GM23338 (cell line): Measurements from ENCODE around the gene NUCB1. TPM values are rescaled to one million over a fixed set of nuclear protein-coding genes. Genes with fewer than 3 reads are reported as not detected.

Experiments
- ATAC-seq: fragments of 200-7000 bp; cut with Tn5 transposase; 3 replicates; pipeline ENCODE4 v1.9.1; 2020
- DNase-seq: peaks from one replicate; pipeline ENCODE4 v3.0.0-alpha.2; 2015; ENCODE audit warnings: low spot score
- H2AFZ ChIP-seq: fragments of 200-600 bp; sonication (generic); 2 replicates; pipeline ENCODE4 v1.8.0; 2016; ENCODE audit warnings: antibody characterized with exemption, mild to moderate bottlenecking, moderate library complexity
- H3F3A ChIP-seq: fragments of 200-600 bp; sonication (generic); replicated peaks from 2 replicates; pipeline ENCODE4 v1.8.0; 2017; ENCODE audit warnings: antibody characterized with exemption, mixed run types, low read depth
- H3K27ac ChIP-seq: fragments of 200-600 bp; sonication (generic); 2 replicates; pipeline ENCODE4 v1.6.1; 2016; ENCODE audit warnings: low read depth
- H3K27me3 ChIP-seq: fragments of 200-600 bp; sonication (generic); 2 replicates; pipeline ENCODE4 v1.8.0; 2016; ENCODE audit warnings: mild to moderate bottlenecking, mixed run types, moderate library complexity; ENCODE audit not compliant: insufficient read depth
- H3K36me3 ChIP-seq: fragments of 200-600 bp; sonication (generic); 2 replicates; pipeline ENCODE4 v1.8.0; 2016; ENCODE audit warnings: mild to moderate bottlenecking; ENCODE audit not compliant: insufficient read depth
- H3K4me1 ChIP-seq: fragments of 200-600 bp; sonication (generic); 2 replicates; pipeline ENCODE4 v1.8.0; 2016; ENCODE audit warnings: mild to moderate bottlenecking, moderate library complexity; ENCODE audit not compliant: insufficient read depth
- H3K4me2 ChIP-seq: fragments of 200-600 bp; sonication (generic); 2 replicates; pipeline ENCODE4 v1.7.1; 2017; ENCODE audit warnings: mixed run types
- H3K4me3 ChIP-seq: fragments of 200-600 bp; sonication (generic); 2 replicates; pipeline ENCODE4 v1.6.1; 2016; ENCODE audit warnings: mixed run types
- H3K79me2 ChIP-seq: fragments of 200-600 bp; sonication (generic); replicated peaks from 2 replicates; pipeline ENCODE4 v1.8.0; 2017; ENCODE audit warnings: mild to moderate bottlenecking; ENCODE audit not compliant: insufficient read depth
- H3K9me2 ChIP-seq: fragments of 200-600 bp; sonication (generic); 2 replicates; pipeline ENCODE4 v1.8.0; 2017; ENCODE audit not compliant: insufficient read depth
- H4K20me1 ChIP-seq: fragments of 200-600 bp; sonication (generic); replicated peaks from 2 replicates; pipeline ENCODE4 v1.8.0; 2017; ENCODE audit warnings: mild to moderate bottlenecking; ENCODE audit not compliant: insufficient read depth
- H3K27ac Mint-ChIP-seq: 2 replicates; pipeline ENCODE4 v1.8.0; 2020; ENCODE audit warnings: inconsistent platforms, mild to moderate bottlenecking, moderate library complexity, mixed read lengths
- H3K27me3 Mint-ChIP-seq: 3 replicates; pipeline ENCODE4 v1.8.0; 2022; ENCODE audit warnings: low read depth, mild to moderate bottlenecking, moderate library complexity, mixed read lengths, inconsistent platforms; ENCODE audit not compliant: insufficient read depth, poor library complexity
- H3K36me3 Mint-ChIP-seq: 3 replicates; pipeline ENCODE4 v1.8.0; 2021; ENCODE audit warnings: low read depth, mild to moderate bottlenecking, inconsistent platforms, moderate library complexity, mixed read lengths
- H3K4me1 Mint-ChIP-seq: 3 replicates; pipeline ENCODE4 v1.8.0; 2020; ENCODE audit warnings: mild to moderate bottlenecking, inconsistent platforms, mixed read lengths
- H3K4me3 Mint-ChIP-seq: 3 replicates; pipeline ENCODE4 v1.8.0; 2021; ENCODE audit warnings: moderate library complexity, mild to moderate bottlenecking, inconsistent platforms, mixed read lengths
- H3K9me3 Mint-ChIP-seq: 3 replicates; pipeline ENCODE4 v1.8.0; 2020; ENCODE audit warnings: moderate library complexity, mild to moderate bottlenecking, inconsistent platforms, mixed read lengths
- CREB1 ChIP-seq: fragments of 250-450 bp; sonication (Bioruptor Pico); IDR thresholded peaks from 2 replicates; pipeline ENCODE4 v1.5.0; 2020; ENCODE audit warnings: low read depth, mild to moderate bottlenecking, moderate library complexity
- CTCF ChIP-seq, 2 experiments: fragments of 200-600 bp in 1 of 2; sonication (generic) in 1 of 2; conservative IDR thresholded peaks; 2 replicates each; pipeline versions ENCODE4 v1.5.1 to v1.6.1; 2016 to 2017; ENCODE audit warnings: antibody characterized with exemption in 2 of 2, low read depth in 2 of 2, mild to moderate bottlenecking in 2 of 2, moderate library complexity in 1 of 2
- EZH2 ChIP-seq: fragments of 200-600 bp; sonication (generic); IDR thresholded peaks from one replicate; pipeline ENCODE4 v1.8.0; 2017; ENCODE audit warnings: antibody characterized with exemption, mild to moderate bottlenecking, low read depth; ENCODE audit not compliant: unreplicated experiment
- POLR2AphosphoS5 ChIP-seq: IDR thresholded peaks from 2 replicates; pipeline ENCODE4 v1.6.1; 2016; ENCODE audit warnings: antibody characterized with exemption, low read depth
- STAT1 ChIP-seq: IDR thresholded peaks from one replicate; pipeline ENCODE4 v1.6.1; 2016; ENCODE audit warnings: antibody characterized with exemption; ENCODE audit not compliant: unreplicated experiment
- ZNF331 ChIP-seq: fragments of 250-450 bp; sonication (Bioruptor Pico); IDR thresholded peaks from 2 replicates; pipeline ENCODE4 v1.5.0; 2020; ENCODE audit warnings: low read depth, mild to moderate bottlenecking, moderate library complexity
- polyA plus RNA-seq: library from polyadenylated mRNA; unstranded; fragments of >200 nt; fragmentation: Nextera tagmentation; extraction: Ambion mirVana; gene quantifications from 2 replicates; pipeline ENCODE4 v1.2.1, GENCODE V29; 2016
- total RNA-seq: library from RNA; depleted of rRNA; stranded (reverse); fragments of >200 nt; shearing (Covaris generic); gene quantifications from 2 replicates; pipeline ENCODE4 v1.2.3, GENCODE V29; 2014

Gene NUCB1
- total and polyA plus RNA-seq, 2 experiments from 2014 or later, result 57.1 to 163 TPM

GRCh38 chr19:48962029-48962848 is 62.1 kb downstream of the NUCB1 start:
- Histone ChIP-seq H3K4me3 (no peak overlapping the region), H3K36me3 (peaks cover 19% of the 10 kb centered on the region), H3F3A (peaks cover 62% of the 10 kb centered on the region), H4K20me1 (peaks cover 12% of the 10 kb centered on the region), H3K27me3 (no peaks in the 10 kb centered on the region), H2AFZ (no peak overlapping the region), H3K4me2 (peak overlapping the region; percentile 32; the same call in 1 of the 2 replicates), H3K27ac (peak overlapping the region; percentile 79), H3K9me2 (no peaks in the 10 kb centered on the region), H3K79me2 (peaks cover 30% of the 10 kb centered on the region), H3K4me1 (peaks cover 18% of the 10 kb centered on the region)
- Mint-ChIP-seq H3K36me3 (peaks cover 52% of the 10 kb centered on the region), H3K4me3 (peak overlapping the region; percentile 95; the same call in 2 of the 3 replicates), H3K27ac (peak overlapping the region; percentile 97), H3K27me3 (peaks cover 48% of the 10 kb centered on the region), H3K9me3 (peaks cover 16% of the 10 kb centered on the region), H3K4me1 (peaks cover 38% of the 10 kb centered on the region)
- DNase-seq (peak; percentile 59), ATAC-seq (no peak; the same call in 2 of the 3 replicates)
- TF ChIP-seq STAT1, result no peak
- TF ChIP-seq CTCF (conservative IDR thresholded peaks at IDR 0.05; ENCODE audit: low read depth in 2 of 2), result no peak
- peak; percentile 68 for TF ChIP-seq POLR2AphosphoS5

- TF ChIP-seq EZH2 (no peak), CREB1 (CRISPR knock-in tag) (no peak), ZNF331 (no peak)
- H3K36me3 ChIP-seq, result peaks cover 13% of the 10 kb centered on the region
- no peaks in the 10 kb centered on the region for H3K9me2 ChIP-seq
- Mint-ChIP-seq H3K4me1 (peaks cover 38% of the 10 kb centered on the region), H3K36me3 (peaks cover 52% of the 10 kb centered on the region), H3K27me3 (peaks cover 53% of the 10 kb centered on the region), H3K4me3 (peak overlapping the region; percentile 95; the same call in 2 of the 3 replicates), H3K27ac (peak overlapping the region; percentile 97), H3K9me3 (peaks cover 16% of the 10 kb centered on the region)
- no peak for ATAC-seq
- H3K27ac ChIP-seq, result peak overlapping the region; percentile 79; the same call in 1 of the 2 replicates
- H3K79me2 ChIP-seq, result peaks cover 24% of the 10 kb centered on the region
- H3K4me1 ChIP-seq, result peaks cover 18% of the 10 kb centered on the region
- H3F3A ChIP-seq, result peaks cover 62% of the 10 kb centered on the region
- H3K4me3 ChIP-seq, result no peak overlapping the region
- H2AFZ ChIP-seq, result no peak overlapping the region
- peak overlapping the region; percentile 32; the same call in 1 of the 2 replicates for H3K4me2 ChIP-seq
- H3K27me3 ChIP-seq, result no peaks in the 10 kb centered on the region
- H4K20me1 ChIP-seq, result peaks cover 7% of the 10 kb centered on the region
- peak; percentile 29 for DNase-seq
Observed at GRCh38 chr19:48962849-48963165, 62.7 kb downstream of the NUCB1 start.
